Stomach (tissue), 4 donors: ENCODE results near the gene MCOLN1.

Experiments used
- CTCF ChIP-seq, 7 experiments: fragments of 450-650 bp in 4 of 7; fragments of 200-600 bp in 3 of 7; sonication (generic) in 3 of 7; IDR thresholded peaks; one replicate each; pipeline ENCODE4 v1.5.1; 2016 to 2019; ENCODE audit warnings: antibody characterized with exemption in 7 of 7, control low read depth in 2 of 7, mild to moderate bottlenecking in 1 of 7
- EP300 ChIP-seq: sonication (generic); formaldehyde crosslinking; IDR thresholded peaks from one replicate; pipeline ENCODE4 v1.6.1; 2017; ENCODE audit warnings: antibody characterized with exemption
- POLR2A ChIP-seq, 4 donors: fragments of 450-650 bp; IDR thresholded peaks; one replicate each; pipeline ENCODE4 v1.6.1; 2016; ENCODE audit warnings: antibody characterized with exemption in 4 of 4, control low read depth in 2 of 4, mild to moderate bottlenecking in 1 of 4, moderate library complexity in 1 of 4
- POLR2AphosphoS5 ChIP-seq, 3 donors: sonication (generic); formaldehyde crosslinking; IDR thresholded peaks; one replicate each; pipeline ENCODE4 v1.6.1; 2016; ENCODE audit warnings: antibody characterized with exemption in 3 of 3

- TF ChIP-seq CTCF (IDR thresholded peaks at IDR 0.05) (no peak), POLR2A (IDR thresholded peaks at IDR 0.05) (no peak), EP300 (no peak), POLR2AphosphoS5 (IDR thresholded peaks at IDR 0.05) (no peak)
Observed at GRCh38 chr19:7559102-7559501, 36.7 kb downstream of the MCOLN1 start.
